ENCODE results near the gene TOMM22. TPM values are rescaled to one million over a fixed set of nuclear protein-coding genes. Genes with fewer than 3 reads are reported as not detected.

TOMM22 gene
- polyA plus RNA-seq, 4 donors, result 85.1 to 103 (median 88.8) TPM

GRCh38 chr22:38731703-38732161, 50.0 kb downstream of the TOMM22 start:
- DNase-seq (ENCODE audit: low read depth in 4 of 4, low spot score in 2 of 4), result no peak

GRCh38 chr22:38732251-38732815, 50.6 kb downstream of the TOMM22 start:
- no peak for DNase-seq (ENCODE audit: low read depth in 4 of 4, low spot score in 2 of 4)

GRCh38 chr22:38733329-38733723, 51.6 kb downstream of the TOMM22 start:
- no peak for DNase-seq (ENCODE audit: low read depth in 4 of 4, low spot score in 2 of 4)

- DNase-seq (ENCODE audit: low read depth in 4 of 4, low spot score in 2 of 4), result no peak
These were observed 52.1 kb downstream of the TOMM22 start for GRCh38 chr22:38733724-38734381.

- no peak for DNase-seq (ENCODE audit: low read depth in 4 of 4, low spot score in 2 of 4)
These were observed 52.8 kb downstream of the TOMM22 start for GRCh38 chr22:38734421-38735100.

Other genes starting within 250 kb of the TOMM22 start
- under 1 TPM; 0.19 to 0.36 (median 0.20) TPM for gene KCNJ4, start 226.8 kb upstream of the TOMM22 start, polyA plus RNA-seq (ENCODE audit: insufficient read length in 4 of 4)
- gene KDELR3, start 213.9 kb upstream of the TOMM22 start, polyA plus RNA-seq (ENCODE audit: insufficient read length in 4 of 4), result 10 to 100 TPM in 3 of 4 donors, 1 to 10 TPM in 1; 8.4 to 11.7 (median 10.9) TPM
- 1,000 to 10,000 TPM in 2 of 4 donors, 100 to 1,000 TPM in 2; 632 to 1,158 (median 901) TPM for gene DDX17, start 175.6 kb upstream of the TOMM22 start, polyA plus RNA-seq (ENCODE audit: insufficient read length in 4 of 4)
- 1 to 10 TPM; 5.2 to 7.1 (median 5.5) TPM for gene DMC1, start 111.8 kb upstream of the TOMM22 start, polyA plus RNA-seq (ENCODE audit: insufficient read length in 4 of 4)
- 10 to 100 TPM in 2 of 4 donors, 1 to 10 TPM in 2; 3.6 to 12.6 (median 7.8) TPM for gene FAM227A, start 25.6 kb upstream of the TOMM22 start, polyA plus RNA-seq (ENCODE audit: insufficient read length in 4 of 4)
- gene CBY1, start 25.3 kb upstream of the TOMM22 start, polyA plus RNA-seq (ENCODE audit: insufficient read length in 4 of 4), result 10 to 100 TPM; 58.4 to 60.8 (median 59.9) TPM
- 10 to 100 TPM; 38.0 to 45.8 (median 40.1) TPM for gene JOSD1, start 19.0 kb downstream of the TOMM22 start, polyA plus RNA-seq (ENCODE audit: insufficient read length in 4 of 4)
- 10 to 100 TPM; 36.8 to 63.6 (median 52.3) TPM for gene GTPBP1, start 24.0 kb downstream of the TOMM22 start, polyA plus RNA-seq (ENCODE audit: insufficient read length in 4 of 4)
- 10 to 100 TPM; 46.3 to 70.2 (median 68.5) TPM for gene SUN2, start 74.0 kb downstream of the TOMM22 start, polyA plus RNA-seq (ENCODE audit: insufficient read length in 4 of 4)
- 10 to 100 TPM; 34.3 to 43.5 (median 39.8) TPM for gene DNAL4, start 112.2 kb downstream of the TOMM22 start, polyA plus RNA-seq (ENCODE audit: insufficient read length in 4 of 4)
- 1 to 10 TPM; 4.3 to 4.8 (median 4.7) TPM for gene NPTXR, start 162.1 kb downstream of the TOMM22 start, polyA plus RNA-seq (ENCODE audit: insufficient read length in 4 of 4)
- 10 to 100 TPM; 35.9 to 50.8 (median 43.0) TPM for gene CBX6, start 190.3 kb downstream of the TOMM22 start, polyA plus RNA-seq (ENCODE audit: insufficient read length in 4 of 4)